Stomach (tissue), 9 donors: ENCODE measurements around the gene C1orf185. TPM values are rescaled to one million over a fixed set of nuclear protein-coding genes. Genes with fewer than 3 reads are reported as not detected.
"Not testable (repeated sequence)": the region's sequence is repeated elsewhere in the genome, so short reads cannot be mapped to it uniquely, and the experiment has no call there.

ENCODE experiments used
- DNase-seq, 2 donors: peaks; one replicate each; pipeline versions ENCODE4 v3.0.0 to v3.0.0-alpha.2; 2013 to 2019
- H3K27ac ChIP-seq, 5 donors: fragments of 200-600 bp in 4 of 5; sonication (generic) in 4 of 5; one replicate each; pipeline ENCODE4 v1.5.1; 2013 to 2019; ENCODE audit warnings: mild to moderate bottlenecking in 1 of 5, moderate library complexity in 1 of 5
- H3K27me3 ChIP-seq, 3 donors: fragments of 200-600 bp; sonication (generic); one replicate each; pipeline ENCODE4 v1.5.1; 2017 to 2019; ENCODE audit warnings: mixed run types in 1 of 3
- H3K36me3 ChIP-seq, 4 donors: fragments of 200-600 bp; sonication (generic); 1 replicate in 3 of 4; 2 replicates in 1 of 4; pipeline ENCODE4 v1.5.1; 2016 to 2019
- H3K4me1 ChIP-seq, 4 donors: fragments of 200-600 bp; sonication (generic); one replicate each; pipeline ENCODE4 v1.5.1; 2016 to 2019
- H3K4me3 ChIP-seq, 4 donors: fragments of 200-600 bp; sonication (generic) in 3 of 4; one replicate each; pipeline ENCODE4 v1.5.1; 2016 to 2019; ENCODE audit warnings: mild to moderate bottlenecking in 1 of 4
- H3K9me3 ChIP-seq, 4 donors: fragments of 200-600 bp; sonication (generic); one replicate each; pipeline ENCODE4 v1.5.1; 2016 to 2019
- CTCF ChIP-seq, 7 experiments: fragments of 450-650 bp in 4 of 7; fragments of 200-600 bp in 3 of 7; sonication (generic) in 3 of 7; IDR thresholded peaks; one replicate each; pipeline ENCODE4 v1.5.1; 2016 to 2019; ENCODE audit warnings: antibody characterized with exemption in 7 of 7, control low read depth in 2 of 7, mild to moderate bottlenecking in 1 of 7
- EP300 ChIP-seq: sonication (generic); formaldehyde crosslinking; IDR thresholded peaks from one replicate; pipeline ENCODE4 v1.6.1; 2017; ENCODE audit warnings: antibody characterized with exemption
- POLR2A ChIP-seq, 4 donors: fragments of 450-650 bp; IDR thresholded peaks; one replicate each; pipeline ENCODE4 v1.6.1; 2016; ENCODE audit warnings: antibody characterized with exemption in 4 of 4, control low read depth in 2 of 4, mild to moderate bottlenecking in 1 of 4, moderate library complexity in 1 of 4
- POLR2AphosphoS5 ChIP-seq, 3 donors: sonication (generic); formaldehyde crosslinking; IDR thresholded peaks; one replicate each; pipeline ENCODE4 v1.6.1; 2016; ENCODE audit warnings: antibody characterized with exemption in 3 of 3
- WGBS, 5 donors: extraction: QIAGEN DNeasy Blood & Tissue Kit in 3 of 5; methylation state at CpG; one replicate each; pipeline versions ENCODE4 v1.1.5 to v1.1.7; 2013 to 2018; 5-methylcytosine and 5-hydroxymethylcytosine counted together
- intact Hi-C: fragments of 100-400 bp; cut with DNase I; formaldehyde crosslinking; loops from one replicate; pipeline ENCODE4 v1.15.1; 2023; ENCODE audit warnings: low total_unique reads
- polyA plus RNA-seq, 3 donors: library from polyadenylated mRNA; stranded (reverse); fragments of 200-250 nt; gene quantifications; one replicate each; pipeline ENCODE4 v1.2.3, GENCODE V29; 2013
- total RNA-seq, 5 donors: library from RNA; depleted of rRNA; stranded (reverse); fragments of >200 nt; gene quantifications; one replicate each; pipeline versions ENCODE4 v1.1.0 to v1.2.3, GENCODE V29; 2014 to 2016
- donor health status: healthy with polysubstance abuse.
- donor health status: Bipolar disorder and iron deficiency.
- donor health status: healthy.

C1orf185 gene
- total and polyA plus RNA-seq, 8 donors, result not detected

DNA sequence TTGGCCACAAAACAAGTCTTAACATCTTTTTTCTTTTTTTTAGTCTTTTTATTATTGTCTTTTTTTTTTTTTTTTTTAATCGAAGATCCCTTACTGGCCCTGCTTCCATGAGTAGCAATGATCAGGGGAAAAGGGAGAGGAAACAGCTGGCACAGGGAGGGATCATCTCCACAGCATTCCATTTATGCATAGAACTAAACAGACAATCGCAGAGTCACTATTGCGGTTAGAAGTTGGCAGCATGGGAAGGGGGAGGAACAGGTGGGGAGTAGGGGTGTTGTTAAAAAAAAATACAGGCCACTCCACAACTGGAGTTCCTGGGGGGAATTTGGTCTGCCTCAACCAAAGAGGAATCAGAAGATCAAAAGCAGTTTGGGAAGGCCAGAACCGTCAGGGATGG lies 55.4 kb downstream of the C1orf185 start:
- intact Hi-C loops, result no loop called here
- Histone ChIP-seq H3K9me3 (peaks cover 0 to 24% (median 16%) of the 10 kb centered on the region in 4 donors), H3K36me3 (no peaks in the 10 kb centered on the region), H3K4me1 (no peaks in the 10 kb centered on the region), H3K27me3 (peaks cover 0 to 8% (median 0%) of the 10 kb centered on the region in 3 donors), H3K27ac (no peak overlapping the region), H3K4me3 (no peak overlapping the region)
- no peak for DNase-seq
- WGBS, 5 donors, result 78 to 82% (median 80%) methylated on average over 4 of the region's 4 CpGs
- no peak for TF ChIP-seq EP300
- TF ChIP-seq POLR2A (IDR thresholded peaks at IDR 0.05), result no peak
- no peak for TF ChIP-seq POLR2AphosphoS5 (IDR thresholded peaks at IDR 0.05)
- TF ChIP-seq CTCF (IDR thresholded peaks at IDR 0.05), result no peak

GRCh38 chr1:51158263-51158662 lies 56.2 kb downstream of the C1orf185 start:
- H3K36me3 ChIP-seq, result no peaks in the 10 kb centered on the region
- H3K4me3 ChIP-seq, result no peak overlapping the region
- no peak for TF ChIP-seq POLR2AphosphoS5 (IDR thresholded peaks at IDR 0.05)
- H3K9me3 ChIP-seq, result peaks cover 0 to 24% (median 16%) of the 10 kb centered on the region in 4 donors
- intact Hi-C loops, result no loop called here
- no peak for DNase-seq
- H3K27ac ChIP-seq, result no peak overlapping the region
- no peaks in the 10 kb centered on the region for H3K4me1 ChIP-seq
- peaks cover 0 to 8% (median 0%) of the 10 kb centered on the region in 3 donors for H3K27me3 ChIP-seq
- 89 to 99% (median 97%) methylated on average over 4 of the region's 4 CpGs for WGBS, 5 donors

GRCh38 chr1:51162560-51162959 lies 60.5 kb downstream of the C1orf185 start:
- H3K27me3 ChIP-seq, H3K36me3 ChIP-seq, DNase-seq, H3K9me3 ChIP-seq, H3K4me3 ChIP-seq, H3K4me1 ChIP-seq, intact Hi-C loops, H3K27ac ChIP-seq: not testable (repeated sequence)
- WGBS, 5 donors, result 63 to 76% (median 67%) methylated on average over 5 of the region's 5 CpGs

GRCh38 chr1:51165540-51165939 lies 63.5 kb downstream of the C1orf185 start:
- TF ChIP-seq EP300 (no peak), CTCF (IDR thresholded peaks at IDR 0.05) (no peak), POLR2A (IDR thresholded peaks at IDR 0.05) (no peak), POLR2AphosphoS5 (IDR thresholded peaks at IDR 0.05) (no peak)
- H3K4me1 ChIP-seq, result peaks cover 0 to 7% (median 0%) of the 10 kb centered on the region in 4 donors
- no peak overlapping the region for H3K4me3 ChIP-seq
- H3K36me3 ChIP-seq, result no peaks in the 10 kb centered on the region
- H3K27me3 ChIP-seq, result no peaks in the 10 kb centered on the region
- H3K27ac ChIP-seq, result no peak overlapping the region
- no peaks in the 10 kb centered on the region for H3K9me3 ChIP-seq
- intact Hi-C loops, result no loop called here
- DNase-seq, result no peak

- intact Hi-C loops, result no loop called here
- WGBS, 5 donors, result 15 to 52% (median 44%) methylated on average over 1 of the region's 1 CpG
Measured at GRCh38 chr1:51168266-51168845, 66.3 kb downstream of the C1orf185 start.

More at GRCh38 chr1:51168266-51168845, 66.3 kb downstream of the C1orf185 start:
- no peaks in the 10 kb centered on the region for H3K36me3 ChIP-seq
- no peaks in the 10 kb centered on the region for H3K9me3 ChIP-seq
- no peak overlapping the region for H3K27ac ChIP-seq
- H3K4me3 ChIP-seq, result no peak overlapping the region
- no peaks in the 10 kb centered on the region for H3K27me3 ChIP-seq
- H3K4me1 ChIP-seq, result peaks cover 0 to 7% (median 0%) of the 10 kb centered on the region in 4 donors
- TF ChIP-seq POLR2AphosphoS5 (IDR thresholded peaks at IDR 0.05) (no peak), EP300 (no peak), POLR2A (IDR thresholded peaks at IDR 0.05) (no peak), CTCF (IDR thresholded peaks at IDR 0.05) (no peak)
- no peak for DNase-seq
